ENCODE data around the gene SPATA33. TPM values are rescaled to one million over a fixed set of nuclear protein-coding genes. Genes with fewer than 3 reads are reported as not detected.
"Not testable (repeated sequence)": the region's sequence is repeated elsewhere in the genome, so short reads cannot be mapped to it uniquely, and the experiment has no call there.

The SPATA33 gene
- total RNA-seq, 1 experiment from 2014 or later: 23.5 TPM

DNA sequence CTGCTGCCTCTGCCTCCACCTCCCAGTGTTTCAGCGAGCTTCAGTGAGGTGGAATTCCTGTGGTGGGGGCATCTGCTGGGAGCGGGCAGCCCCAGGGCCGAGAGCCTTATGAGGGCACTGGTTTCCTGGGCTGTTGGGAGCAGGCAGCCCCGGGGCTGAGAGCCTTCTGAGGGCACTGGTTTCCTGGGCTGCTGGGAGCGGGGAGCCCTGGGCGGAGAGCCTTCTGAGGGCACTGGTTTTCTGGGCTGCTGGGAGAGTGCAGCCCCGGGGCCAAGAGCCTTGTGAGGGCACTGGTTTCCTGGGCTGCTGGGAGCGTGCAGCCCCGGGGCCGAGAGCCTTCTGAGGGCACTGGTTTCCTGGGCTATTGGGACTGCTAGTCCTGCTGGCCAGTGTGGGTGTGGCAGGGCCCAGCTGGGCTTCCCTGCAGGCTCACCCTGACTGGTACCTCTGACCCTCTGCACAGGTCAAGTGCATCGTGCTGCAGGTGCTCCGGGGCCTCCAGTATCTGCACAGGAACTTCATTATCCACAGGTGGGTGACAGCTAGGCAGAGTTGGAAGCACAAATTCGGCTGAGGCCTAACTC is 34.4 kb downstream of the SPATA33 start:
- BruUV-seq (replicated peaks): no TSS peak
- TF ChIP-seq, protein P1, sequence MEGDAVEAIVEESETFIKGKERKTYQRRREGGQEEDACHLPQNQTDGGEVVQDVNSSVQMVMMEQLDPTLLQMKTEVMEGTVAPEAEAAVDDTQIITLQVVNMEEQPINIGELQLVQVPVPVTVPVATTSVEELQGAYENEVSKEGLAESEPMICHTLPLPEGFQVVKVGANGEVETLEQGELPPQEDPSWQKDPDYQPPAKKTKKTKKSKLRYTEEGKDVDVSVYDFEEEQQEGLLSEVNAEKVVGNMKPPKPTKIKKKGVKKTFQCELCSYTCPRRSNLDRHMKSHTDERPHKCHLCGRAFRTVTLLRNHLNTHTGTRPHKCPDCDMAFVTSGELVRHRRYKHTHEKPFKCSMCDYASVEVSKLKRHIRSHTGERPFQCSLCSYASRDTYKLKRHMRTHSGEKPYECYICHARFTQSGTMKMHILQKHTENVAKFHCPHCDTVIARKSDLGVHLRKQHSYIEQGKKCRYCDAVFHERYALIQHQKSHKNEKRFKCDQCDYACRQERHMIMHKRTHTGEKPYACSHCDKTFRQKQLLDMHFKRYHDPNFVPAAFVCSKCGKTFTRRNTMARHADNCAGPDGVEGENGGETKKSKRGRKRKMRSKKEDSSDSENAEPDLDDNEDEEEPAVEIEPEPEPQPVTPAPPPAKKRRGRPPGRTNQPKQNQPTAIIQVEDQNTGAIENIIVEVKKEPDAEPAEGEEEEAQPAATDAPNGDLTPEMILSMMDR (IDR thresholded peaks at IDR 0.05; ENCODE audit: unreplicated experiment): no peak
- no peak overlapping the region for H3K27ac Mint-ChIP-seq (ENCODE audit: unreplicated experiment)
- no peak overlapping the region for H3K4me3 Mint-ChIP-seq (ENCODE audit: low read depth, unreplicated experiment)
- peaks cover 84% of the 10 kb centered on the region for H3K36me3 Mint-ChIP-seq (ENCODE audit: insufficient read depth, unreplicated experiment)
- CTCF ChIA-PET: interaction anchor here (0.6 kb wide), 1 partner anchor 23 kb away, joined by 3 read pairs; no protein-coding TSS in a partner anchor
- H3K4me1 Mint-ChIP-seq (ENCODE audit: low read depth, unreplicated experiment): peaks cover 10% of the 10 kb centered on the region
- H3K9me3 Mint-ChIP-seq (ENCODE audit: low read depth, unreplicated experiment): no peaks in the 10 kb centered on the region
- H3K27me3 Mint-ChIP-seq (ENCODE audit: unreplicated experiment): no peaks in the 10 kb centered on the region
- no peak for DNase-seq
- intact Hi-C loops (cut with micrococcal nuclease; ENCODE audit: unreplicated experiment): no loop called here

DNA sequence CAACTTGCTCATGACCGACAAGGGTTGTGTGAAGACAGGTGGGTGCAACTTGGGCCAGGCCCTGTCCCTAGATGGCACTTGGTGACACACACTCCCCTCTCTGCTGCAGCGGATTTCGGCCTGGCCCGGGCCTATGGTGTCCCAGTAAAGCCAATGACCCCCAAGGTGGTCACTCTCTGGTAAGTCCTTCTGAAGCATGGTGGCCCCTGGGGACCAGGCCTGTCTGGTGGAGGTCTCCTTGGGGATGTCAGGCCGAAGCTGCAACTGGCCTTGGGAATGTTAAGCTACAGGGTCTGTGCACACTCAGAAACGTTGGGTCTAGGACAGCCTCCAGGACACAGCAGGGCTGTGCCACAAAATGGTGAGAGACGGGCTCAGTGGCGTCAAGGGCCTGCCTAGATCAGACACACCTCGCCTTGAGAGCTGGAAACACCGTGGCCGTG is 35.7 kb downstream of the SPATA33 start:
- BruUV-seq (replicated peaks): no TSS peak
- H3K27me3 Mint-ChIP-seq (ENCODE audit: unreplicated experiment): no peaks in the 10 kb centered on the region
- no peak for DNase-seq
- intact Hi-C loops (cut with micrococcal nuclease; ENCODE audit: unreplicated experiment): no loop called here
- TF ChIP-seq, protein P1 (IDR thresholded peaks at IDR 0.05; ENCODE audit: unreplicated experiment): no peak
- H3K27ac Mint-ChIP-seq (ENCODE audit: unreplicated experiment): peak overlapping the region; percentile 27
- no peak overlapping the region for H3K4me3 Mint-ChIP-seq (ENCODE audit: low read depth, unreplicated experiment)
- H3K4me1 Mint-ChIP-seq (ENCODE audit: low read depth, unreplicated experiment): no peaks in the 10 kb centered on the region
- CTCF ChIA-PET: no interaction called here
- peaks cover 84% of the 10 kb centered on the region for H3K36me3 Mint-ChIP-seq (ENCODE audit: insufficient read depth, unreplicated experiment)
- H3K9me3 Mint-ChIP-seq (ENCODE audit: low read depth, unreplicated experiment): no peaks in the 10 kb centered on the region

DNA sequence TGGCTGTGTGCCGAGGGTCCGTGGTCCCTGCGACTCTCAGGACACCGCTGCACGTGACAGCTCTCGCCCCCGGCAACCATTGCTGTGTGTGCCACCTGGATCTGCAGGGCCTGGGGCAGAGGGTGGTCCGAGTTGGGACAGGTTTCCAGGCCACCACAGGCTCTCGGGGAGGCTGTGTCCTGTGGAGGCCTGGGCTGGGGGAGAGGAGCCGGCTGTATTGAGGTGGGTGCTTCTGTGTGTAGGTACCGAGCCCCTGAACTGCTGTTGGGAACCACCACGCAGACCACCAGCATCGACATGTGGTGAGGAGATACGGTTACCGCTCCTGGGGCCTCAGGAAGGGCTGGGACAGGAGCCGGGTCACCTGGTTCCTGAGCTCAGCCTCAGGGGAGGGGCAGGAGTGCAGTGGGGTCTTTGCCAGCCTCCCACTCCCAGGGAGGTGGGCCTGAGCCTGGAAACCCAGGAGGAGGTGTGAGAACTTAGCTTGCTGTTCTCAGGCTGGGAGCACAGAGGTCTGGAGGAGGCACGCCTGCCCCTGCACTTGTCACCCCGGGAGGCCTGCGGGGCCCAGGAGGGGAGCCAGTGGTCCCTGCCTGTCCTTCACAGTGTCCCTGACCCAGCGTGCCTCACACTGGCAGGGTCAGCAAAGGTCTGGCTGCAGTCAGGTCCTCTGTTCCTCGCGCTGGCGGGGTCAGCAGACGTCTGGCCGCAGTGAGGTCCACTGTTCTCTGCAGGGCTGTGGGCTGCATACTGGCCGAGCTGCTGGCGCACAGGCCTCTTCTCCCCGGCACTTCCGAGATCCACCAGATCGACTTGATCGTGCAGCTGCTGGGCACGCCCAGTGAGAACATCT is 36.5 kb downstream of the SPATA33 start:
- TF ChIP-seq, protein P1 (IDR thresholded peaks at IDR 0.05; ENCODE audit: unreplicated experiment): no peak
- DNase-seq: no peak
- CTCF ChIA-PET: interaction anchor here (0.8 kb wide), 1 partner anchor 17 kb away, joined by 3 read pairs; no protein-coding TSS in a partner anchor
- no peaks in the 10 kb centered on the region for H3K9me3 Mint-ChIP-seq (ENCODE audit: low read depth, unreplicated experiment)
- H3K36me3 Mint-ChIP-seq (ENCODE audit: insufficient read depth, unreplicated experiment): peaks cover 91% of the 10 kb centered on the region
- H3K27me3 Mint-ChIP-seq (ENCODE audit: unreplicated experiment): no peaks in the 10 kb centered on the region
- BruUV-seq (replicated peaks): no TSS peak
- no peaks in the 10 kb centered on the region for H3K4me1 Mint-ChIP-seq (ENCODE audit: low read depth, unreplicated experiment)
- intact Hi-C loops (cut with micrococcal nuclease; ENCODE audit: unreplicated experiment): no loop called here
- no peak overlapping the region for H3K4me3 Mint-ChIP-seq (ENCODE audit: low read depth, unreplicated experiment)
- H3K27ac Mint-ChIP-seq (ENCODE audit: unreplicated experiment): peak overlapping the region; percentile 27

DNA sequence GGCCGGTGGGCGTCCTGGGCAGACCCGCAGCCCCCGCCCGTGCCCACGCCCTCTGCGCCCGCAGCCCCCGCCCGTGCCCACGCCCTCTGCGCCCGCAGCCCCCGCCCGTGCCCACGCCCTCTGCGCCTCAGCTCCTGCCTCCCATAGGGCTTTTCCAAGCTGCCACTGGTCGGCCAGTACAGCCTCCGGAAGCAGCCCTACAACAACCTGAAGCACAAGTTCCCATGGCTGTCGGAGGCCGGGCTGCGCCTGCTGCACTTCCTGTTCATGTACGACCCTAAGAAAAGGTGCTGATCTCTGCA is 37.1 kb downstream of the SPATA33 start:
- H3K4me3 Mint-ChIP-seq (ENCODE audit: low read depth, unreplicated experiment); H3K4me1 Mint-ChIP-seq (ENCODE audit: low read depth, unreplicated experiment); DNase-seq; H3K27me3 Mint-ChIP-seq (ENCODE audit: unreplicated experiment); H3K9me3 Mint-ChIP-seq (ENCODE audit: low read depth, unreplicated experiment); intact Hi-C loops (cut with micrococcal nuclease; ENCODE audit: unreplicated experiment); BruUV-seq (replicated peaks): not testable (repeated sequence)
- Mint-ChIP-seq H3K36me3 (ENCODE audit: insufficient read depth, unreplicated experiment) (peaks cover 93% of the 10 kb centered on the region), H3K27ac (ENCODE audit: unreplicated experiment) (peak overlapping the region; percentile 68)
- CTCF ChIA-PET: interaction anchor here (0.8 kb wide), 1 partner anchor 16 kb away, joined by 3 read pairs; no protein-coding TSS in a partner anchor
